Measurements from ENCODE around the gene EXOC3L1.

The EXOC3L1 gene

GRCh38 chr16:67177743-67178699 lies 11.9 kb downstream of the EXOC3L1 start:
- DNase-seq: peak; percentile 85

- DNase-seq: no peak
Observed at GRCh38 chr16:67176662-67177061, 13.3 kb downstream of the EXOC3L1 start.

GRCh38 chr16:67174706-67175231 lies 15.2 kb downstream of the EXOC3L1 start:
- no peak for DNase-seq

GRCh38 chr16:67173808-67174705 lies 15.9 kb downstream of the EXOC3L1 start:
- DNase-seq: peak; percentile 61

GRCh38 chr16:67173323-67173722 lies 16.6 kb downstream of the EXOC3L1 start:
- DNase-seq: no peak

GRCh38 chr16:67170949-67171649 lies 18.8 kb downstream of the EXOC3L1 start:
- DNase-seq: no peak

GRCh38 chr16:67170168-67170948 lies 19.6 kb downstream of the EXOC3L1 start, which contains the start of gene NOL3:
TSS of gene NOL3 (plus strand) at chr16:67170538.
- DNase-seq: peak; percentile 38

GRCh38 chr16:67169642-67170167 lies 20.2 kb downstream of the EXOC3L1 start:
- DNase-seq: peak; percentile 12

- DNase-seq: no peak
Observed at GRCh38 chr16:67169011-67169451, 20.9 kb downstream of the EXOC3L1 start.

- no peak for DNase-seq
Observed at GRCh38 chr16:67167588-67167987, 22.3 kb downstream of the EXOC3L1 start.

GRCh38 chr16:67166598-67167168 lies 23.3 kb downstream of the EXOC3L1 start:
- DNase-seq: no peak

GRCh38 chr16:67166110-67166547 lies 23.8 kb downstream of the EXOC3L1 start:
- DNase-seq: no peak

GRCh38 chr16:67165121-67166078 lies 24.5 kb downstream of the EXOC3L1 start:
- DNase-seq: no peak

- no peak for DNase-seq
Observed at GRCh38 chr16:67164599-67165061, 25.3 kb downstream of the EXOC3L1 start, which contains the start of gene HSF4. TSS of gene HSF4 (plus strand) at chr16:67164745. CDS start at chr16:67164812, 67 bp downstream.

- DNase-seq: no peak
Observed at GRCh38 chr16:67163999-67164558, 25.9 kb downstream of the EXOC3L1 start.

- DNase-seq: peak; percentile 69
Observed at GRCh38 chr16:67163164-67163998, 26.6 kb downstream of the EXOC3L1 start.

- DNase-seq: no peak
Observed at GRCh38 chr16:67162506-67163163, 27.3 kb downstream of the EXOC3L1 start.
